Ovary (tissue), 3 donors: Measurements from ENCODE around the gene SLC23A1.

Source experiments
- CTCF ChIP-seq, 3 donors: fragments of 450-650 bp in 2 of 3; fragments of 200-600 bp in 1 of 3; IDR thresholded peaks; one replicate each; pipeline versions ENCODE4 v1.5.1 to v1.8.0; 2016 to 2022; ENCODE audit warnings: antibody characterized with exemption in 3 of 3, mild to moderate bottlenecking in 1 of 3
- POLR2A ChIP-seq: fragments of 450-650 bp; IDR thresholded peaks from one replicate; pipeline ENCODE4 v1.6.1; 2017; ENCODE audit warnings: antibody characterized with exemption, mild to moderate bottlenecking, moderate library complexity
- donor health status: DM: no; HTN: no; CAD: no.

GRCh38 chr5:139419226-139420192 is 36.4 kb upstream of the SLC23A1 start:
- TF ChIP-seq POLR2A (no peak), CTCF (IDR thresholded peaks at IDR 0.05) (no peak)
